Measurements from ENCODE around the gene FAAP20. TPM values are rescaled to one million over a fixed set of nuclear protein-coding genes. Genes with fewer than 3 reads are reported as not detected.

Gene FAAP20
- total RNA-seq, 1 donor from 2014 or later, result 11.3 TPM

GRCh38 chr1:2173546-2174347 is 20.8 kb downstream of the FAAP20 start:
- H3F3A ChIP-seq (ENCODE audit: low read depth), result peaks cover 3% of the 10 kb centered on the region
- DNase-seq (ENCODE audit: low spot score), result no peak
- Mint-ChIP-seq H3K9me3 (no peaks in the 10 kb centered on the region), H3K27me3 (ENCODE audit: insufficient read depth, low read depth) (peaks cover 5% of the 10 kb centered on the region), H3K4me3 (no peak overlapping the region), H3K36me3 (peaks cover 2% of the 10 kb centered on the region), H3K4me1 (no peaks in the 10 kb centered on the region), H3K27ac (peak overlapping the region; percentile 50)
- H3K79me2 ChIP-seq (ENCODE audit: low read depth), result no peaks in the 10 kb centered on the region
- no peak overlapping the region for H3K27ac ChIP-seq
- no peaks in the 10 kb centered on the region for H3K4me1 ChIP-seq
- no peak overlapping the region for H3K9ac ChIP-seq
- no peaks in the 10 kb centered on the region for H3K9me3 ChIP-seq (ENCODE audit: low read depth)
- no peak overlapping the region for H2AFZ ChIP-seq (replicated peaks)
- TF ChIP-seq CTCF (IDR thresholded peaks at IDR 0.05) (no peak), EZH2phosphoT487 (IDR thresholded peaks at IDR 0.05) (no peak), EZH2 (IDR thresholded peaks at IDR 0.05) (no peak)
- H3K4me3 ChIP-seq, result no peak overlapping the region
- no peaks in the 10 kb centered on the region for H3K36me3 ChIP-seq
- H4K20me1 ChIP-seq (ENCODE audit: low read depth), result no peaks in the 10 kb centered on the region
- no peaks in the 10 kb centered on the region for H3K27me3 ChIP-seq
- H3K4me2 ChIP-seq, result no peak overlapping the region

GRCh38 chr1:2172551-2173146 is 21.9 kb downstream of the FAAP20 start:
- Histone ChIP-seq H3K27me3 (no peaks in the 10 kb centered on the region), H3K79me2 (ENCODE audit: low read depth) (no peaks in the 10 kb centered on the region), H3K9me3 (ENCODE audit: low read depth) (no peaks in the 10 kb centered on the region), H3K9ac (no peak overlapping the region), H3K4me2 (no peak overlapping the region), H3K4me1 (no peaks in the 10 kb centered on the region), H3F3A (ENCODE audit: low read depth) (peaks cover 3% of the 10 kb centered on the region), H4K20me1 (ENCODE audit: low read depth) (no peaks in the 10 kb centered on the region), H3K36me3 (no peaks in the 10 kb centered on the region), H2AFZ (replicated peaks) (no peak overlapping the region), H3K4me3 (no peak overlapping the region), H3K27ac (no peak overlapping the region)
- Mint-ChIP-seq H3K4me1 (no peaks in the 10 kb centered on the region), H3K4me3 (no peak overlapping the region), H3K36me3 (no peaks in the 10 kb centered on the region), H3K27me3 (ENCODE audit: insufficient read depth, low read depth) (peaks cover 5% of the 10 kb centered on the region), H3K27ac (no peak overlapping the region), H3K9me3 (no peaks in the 10 kb centered on the region)
- DNase-seq (ENCODE audit: low spot score), result no peak
- no peak for TF ChIP-seq CTCF (IDR thresholded peaks at IDR 0.05)
- TF ChIP-seq EZH2 (IDR thresholded peaks at IDR 0.05), result no peak
- TF ChIP-seq EZH2phosphoT487 (IDR thresholded peaks at IDR 0.05), result no peak

- H3K79me2 ChIP-seq (ENCODE audit: low read depth), result no peaks in the 10 kb centered on the region
- Mint-ChIP-seq H3K36me3 (no peaks in the 10 kb centered on the region), H3K27me3 (ENCODE audit: insufficient read depth, low read depth) (peaks cover 3% of the 10 kb centered on the region), H3K4me1 (no peaks in the 10 kb centered on the region), H3K4me3 (no peak overlapping the region), H3K9me3 (no peaks in the 10 kb centered on the region), H3K27ac (no peak overlapping the region)
- H4K20me1 ChIP-seq (ENCODE audit: low read depth), result no peaks in the 10 kb centered on the region
- TF ChIP-seq EZH2 (IDR thresholded peaks at IDR 0.05), result no peak
- TF ChIP-seq CTCF (IDR thresholded peaks at IDR 0.05), result no peak
- TF ChIP-seq EZH2phosphoT487 (IDR thresholded peaks at IDR 0.05), result no peak
- no peak overlapping the region for H3K4me3 ChIP-seq
- no peaks in the 10 kb centered on the region for H3K27me3 ChIP-seq
- H3K4me1 ChIP-seq, result no peaks in the 10 kb centered on the region
- DNase-seq (ENCODE audit: low spot score), result no peak
- no peak overlapping the region for H3K9ac ChIP-seq
- no peak overlapping the region for H3K27ac ChIP-seq
- no peaks in the 10 kb centered on the region for H3K36me3 ChIP-seq
- peaks cover 3% of the 10 kb centered on the region for H3F3A ChIP-seq (ENCODE audit: low read depth)
- no peak overlapping the region for H3K4me2 ChIP-seq
- no peak overlapping the region for H2AFZ ChIP-seq (replicated peaks)
- no peaks in the 10 kb centered on the region for H3K9me3 ChIP-seq (ENCODE audit: low read depth)
Measured at GRCh38 chr1:2172012-2172411, 22.6 kb downstream of the FAAP20 start.
